HEK293 (cell line): ENCODE results near the gene APLP1.

Experiments
- EGR2 ChIP-seq: fragments of 450-650 bp; formaldehyde crosslinking; IDR thresholded peaks from 2 replicates; pipeline ENCODE4 v1.5.1; 2016; ENCODE audit warnings: low read depth, missing biosample characterization, missing genetic modification characterization
- OVOL3 ChIP-seq: fragments of 450-650 bp; formaldehyde crosslinking; IDR thresholded peaks from 2 replicates; pipeline ENCODE4 v1.5.1; 2016; ENCODE audit warnings: missing biosample characterization, missing genetic modification characterization
- PRDM1 ChIP-seq: fragments of 450-650 bp; formaldehyde crosslinking; IDR thresholded peaks from 2 replicates; pipeline ENCODE4; 2016; ENCODE audit warnings: missing biosample characterization, missing genetic modification characterization
- WT1 ChIP-seq: fragments of 450-650 bp; formaldehyde crosslinking; IDR thresholded peaks from 2 replicates; pipeline ENCODE4 v1.5.1; 2016; ENCODE audit warnings: missing biosample characterization, missing genetic modification characterization
- ZBTB1 ChIP-seq: fragments of 450-650 bp; formaldehyde crosslinking; IDR thresholded peaks from 2 replicates; pipeline ENCODE4 v1.5.1; 2016; ENCODE audit warnings: missing biosample characterization, missing genetic modification characterization
- ZBTB17 ChIP-seq: fragments of 450-650 bp; formaldehyde crosslinking; IDR thresholded peaks from 2 replicates; pipeline ENCODE4 v1.5.1; 2016; ENCODE audit warnings: missing biosample characterization, missing genetic modification characterization
- ZBTB7A ChIP-seq: fragments of 450-650 bp; formaldehyde crosslinking; IDR thresholded peaks from 2 replicates; pipeline ENCODE4 v1.5.1; 2016; ENCODE audit warnings: low read depth, missing biosample characterization, missing genetic modification characterization
- ZEB2 ChIP-seq: fragments of 450-650 bp; formaldehyde crosslinking; IDR thresholded peaks from 2 replicates; pipeline ENCODE4 v1.5.1; 2016; ENCODE audit warnings: missing biosample characterization, missing genetic modification characterization
- ZFP69B ChIP-seq: fragments of 450-650 bp; formaldehyde crosslinking; IDR thresholded peaks from 2 replicates; pipeline ENCODE4 v1.5.1; 2016; ENCODE audit warnings: missing biosample characterization, missing genetic modification characterization
- ZNF223 ChIP-seq: fragments of 450-650 bp; formaldehyde crosslinking; IDR thresholded peaks from 2 replicates; pipeline ENCODE4 v1.5.1; 2016; ENCODE audit warnings: missing biosample characterization, missing genetic modification characterization
- ZNF24 ChIP-seq: fragments of 450-650 bp; formaldehyde crosslinking; IDR thresholded peaks from 2 replicates; pipeline ENCODE4 v1.5.1; 2016; ENCODE audit warnings: missing biosample characterization, missing genetic modification characterization
- ZNF274 ChIP-seq, 2 experiments: fragments of 200-500 bp in 1 of 2; fragments of 450-650 bp in 1 of 2; sonication (Bioruptor generic) in 1 of 2; formaldehyde crosslinking in 1 of 2; IDR thresholded peaks; 2 replicates each; pipeline versions ENCODE4 v1.5.1 to v1.6.1; 2014 to 2016; ENCODE audit warnings: borderline replicate concordance in 1 of 2, inconsistent platforms in 1 of 2, low read length in 1 of 2, missing biosample characterization in 1 of 2, missing genetic modification characterization in 1 of 2
- ZNF335 ChIP-seq: fragments of 450-650 bp; formaldehyde crosslinking; conservative IDR thresholded peaks from 2 replicates; pipeline ENCODE4 v1.5.1; 2016; ENCODE audit warnings: missing biosample characterization, missing genetic modification characterization
- ZNF341 ChIP-seq: fragments of 450-650 bp; formaldehyde crosslinking; IDR thresholded peaks from 2 replicates; pipeline ENCODE4; 2016; ENCODE audit warnings: low read depth, missing biosample characterization, missing genetic modification characterization
- ZNF366 ChIP-seq: fragments of 450-650 bp; formaldehyde crosslinking; conservative IDR thresholded peaks from 2 replicates; pipeline ENCODE4 v1.5.1; 2016; ENCODE audit warnings: missing biosample characterization, missing genetic modification characterization
- ZNF544 ChIP-seq: fragments of 450-650 bp; formaldehyde crosslinking; IDR thresholded peaks from 2 replicates; pipeline ENCODE4 v1.5.0; 2017; ENCODE audit warnings: missing biosample characterization, missing genetic modification characterization
- ZNF600 ChIP-seq: fragments of 450-650 bp; formaldehyde crosslinking; IDR thresholded peaks from 2 replicates; pipeline ENCODE4 v1.5.1; 2016; ENCODE audit warnings: missing biosample characterization, missing genetic modification characterization
- ZNF660 ChIP-seq: fragments of 450-650 bp; IDR thresholded peaks from 2 replicates; pipeline ENCODE4 v1.5.1; 2018; ENCODE audit warnings: missing biosample characterization, mild to moderate bottlenecking, missing genetic modification characterization
- TF ChIP-seq, protein P1 (sequence below): fragments of 450-650 bp; formaldehyde crosslinking; IDR thresholded peaks from 2 replicates; pipeline ENCODE4 v1.5.1; 2016; ENCODE audit warnings: missing biosample characterization, missing genetic modification characterization
- TF ChIP-seq, protein P2 (sequence below): fragments of 450-650 bp; formaldehyde crosslinking; IDR thresholded peaks from 2 replicates; pipeline ENCODE4 v1.5.1; 2016; ENCODE audit warnings: missing biosample characterization, missing genetic modification characterization
- TF ChIP-seq, protein P3 (sequence below): fragments of 450-650 bp; formaldehyde crosslinking; IDR thresholded peaks from 2 replicates; pipeline ENCODE4 v1.5.1; 2016; ENCODE audit warnings: missing biosample characterization, missing genetic modification characterization, borderline replicate concordance
- TF ChIP-seq, protein P4 (sequence below): fragments of 450-650 bp; formaldehyde crosslinking; IDR thresholded peaks from 2 replicates; pipeline ENCODE4 v1.5.1; 2016; ENCODE audit warnings: missing biosample characterization, missing genetic modification characterization
- TF ChIP-seq, protein P5 (sequence below): sonication (generic); formaldehyde crosslinking; IDR thresholded peaks from 2 replicates; pipeline ENCODE4 v1.8.1; 2022; ENCODE audit warnings: mild to moderate bottlenecking, moderate library complexity, missing genetic modification reagents
- TF ChIP-seq, protein P6 (sequence below): fragments of 450-650 bp; formaldehyde crosslinking; optimal IDR thresholded peaks from 2 replicates; pipeline ENCODE3; 2016; ENCODE audit warnings: missing biosample characterization, mild to moderate bottlenecking, missing genetic modification characterization

The APLP1 gene

DNA sequence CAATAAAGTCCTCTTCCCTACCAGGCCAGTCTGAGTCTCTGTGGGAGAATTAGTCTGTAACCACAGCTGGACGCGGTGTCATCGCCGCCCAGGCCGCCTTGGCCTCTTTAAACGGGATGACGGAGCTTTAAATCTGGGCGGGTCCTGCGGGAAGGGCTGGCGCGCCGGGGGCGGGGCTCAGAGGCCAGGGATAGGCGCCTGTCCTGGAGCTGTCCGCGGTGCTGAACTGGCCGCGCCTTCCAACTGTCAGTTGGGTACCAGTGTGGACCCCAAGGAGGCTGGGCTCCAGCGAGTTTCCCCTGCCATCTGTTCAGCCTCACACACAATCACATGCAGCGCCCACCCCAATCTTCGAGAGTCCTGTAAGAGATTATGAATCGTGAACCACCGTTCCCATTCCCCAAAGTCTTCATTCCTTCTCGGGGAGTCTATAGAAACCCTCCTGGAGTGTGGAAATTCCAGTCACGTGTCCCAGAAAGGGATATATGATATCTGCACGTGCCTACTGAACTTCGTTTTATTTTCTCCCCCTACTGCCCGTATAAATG, 11.5 kb downstream of the APLP1 start (continued):
- TF ChIP-seq, protein P1, sequence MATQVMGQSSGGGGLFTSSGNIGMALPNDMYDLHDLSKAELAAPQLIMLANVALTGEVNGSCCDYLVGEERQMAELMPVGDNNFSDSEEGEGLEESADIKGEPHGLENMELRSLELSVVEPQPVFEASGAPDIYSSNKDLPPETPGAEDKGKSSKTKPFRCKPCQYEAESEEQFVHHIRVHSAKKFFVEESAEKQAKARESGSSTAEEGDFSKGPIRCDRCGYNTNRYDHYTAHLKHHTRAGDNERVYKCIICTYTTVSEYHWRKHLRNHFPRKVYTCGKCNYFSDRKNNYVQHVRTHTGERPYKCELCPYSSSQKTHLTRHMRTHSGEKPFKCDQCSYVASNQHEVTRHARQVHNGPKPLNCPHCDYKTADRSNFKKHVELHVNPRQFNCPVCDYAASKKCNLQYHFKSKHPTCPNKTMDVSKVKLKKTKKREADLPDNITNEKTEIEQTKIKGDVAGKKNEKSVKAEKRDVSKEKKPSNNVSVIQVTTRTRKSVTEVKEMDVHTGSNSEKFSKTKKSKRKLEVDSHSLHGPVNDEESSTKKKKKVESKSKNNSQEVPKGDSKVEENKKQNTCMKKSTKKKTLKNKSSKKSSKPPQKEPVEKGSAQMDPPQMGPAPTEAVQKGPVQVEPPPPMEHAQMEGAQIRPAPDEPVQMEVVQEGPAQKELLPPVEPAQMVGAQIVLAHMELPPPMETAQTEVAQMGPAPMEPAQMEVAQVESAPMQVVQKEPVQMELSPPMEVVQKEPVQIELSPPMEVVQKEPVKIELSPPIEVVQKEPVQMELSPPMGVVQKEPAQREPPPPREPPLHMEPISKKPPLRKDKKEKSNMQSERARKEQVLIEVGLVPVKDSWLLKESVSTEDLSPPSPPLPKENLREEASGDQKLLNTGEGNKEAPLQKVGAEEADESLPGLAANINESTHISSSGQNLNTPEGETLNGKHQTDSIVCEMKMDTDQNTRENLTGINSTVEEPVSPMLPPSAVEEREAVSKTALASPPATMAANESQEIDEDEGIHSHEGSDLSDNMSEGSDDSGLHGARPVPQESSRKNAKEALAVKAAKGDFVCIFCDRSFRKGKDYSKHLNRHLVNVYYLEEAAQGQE (tag by site-specific recombination), result peak; percentile 100
- TF ChIP-seq EGR2 (tag by site-specific recombination), result peak; percentile 33; the same call in 1 of the 2 replicates
- TF ChIP-seq ZNF544, result no peak
- TF ChIP-seq, protein P2, sequence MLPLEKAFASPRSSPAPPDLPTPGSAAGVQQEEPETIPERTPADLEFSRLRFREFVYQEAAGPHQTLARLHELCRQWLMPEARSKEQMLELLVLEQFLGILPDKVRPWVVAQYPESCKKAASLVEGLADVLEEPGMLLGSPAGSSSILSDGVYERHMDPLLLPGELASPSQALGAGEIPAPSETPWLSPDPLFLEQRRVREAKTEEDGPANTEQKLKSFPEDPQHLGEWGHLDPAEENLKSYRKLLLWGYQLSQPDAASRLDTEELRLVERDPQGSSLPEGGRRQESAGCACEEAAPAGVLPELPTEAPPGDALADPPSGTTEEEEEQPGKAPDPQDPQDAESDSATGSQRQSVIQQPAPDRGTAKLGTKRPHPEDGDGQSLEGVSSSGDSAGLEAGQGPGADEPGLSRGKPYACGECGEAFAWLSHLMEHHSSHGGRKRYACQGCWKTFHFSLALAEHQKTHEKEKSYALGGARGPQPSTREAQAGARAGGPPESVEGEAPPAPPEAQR (tag by site-specific recombination), result no peak
- TF ChIP-seq ZNF600, result peak; percentile 75; the same call in 1 of the 2 replicates
- peak; percentile 67 for TF ChIP-seq ZNF366 (tag by site-specific recombination)
- peak; percentile 89 for TF ChIP-seq ZBTB17 (tag by site-specific recombination)
- TF ChIP-seq ZNF274 (IDR thresholded peaks at IDR 0.05; ENCODE audit: low read length), result no peak
- no peak for TF ChIP-seq ZNF274 (tag by site-specific recombination; IDR thresholded peaks at IDR 0.05; ENCODE audit: borderline replicate concordance)
- peak; percentile 88 for TF ChIP-seq ZBTB7A (tag by site-specific recombination)
- TF ChIP-seq, protein P3, sequence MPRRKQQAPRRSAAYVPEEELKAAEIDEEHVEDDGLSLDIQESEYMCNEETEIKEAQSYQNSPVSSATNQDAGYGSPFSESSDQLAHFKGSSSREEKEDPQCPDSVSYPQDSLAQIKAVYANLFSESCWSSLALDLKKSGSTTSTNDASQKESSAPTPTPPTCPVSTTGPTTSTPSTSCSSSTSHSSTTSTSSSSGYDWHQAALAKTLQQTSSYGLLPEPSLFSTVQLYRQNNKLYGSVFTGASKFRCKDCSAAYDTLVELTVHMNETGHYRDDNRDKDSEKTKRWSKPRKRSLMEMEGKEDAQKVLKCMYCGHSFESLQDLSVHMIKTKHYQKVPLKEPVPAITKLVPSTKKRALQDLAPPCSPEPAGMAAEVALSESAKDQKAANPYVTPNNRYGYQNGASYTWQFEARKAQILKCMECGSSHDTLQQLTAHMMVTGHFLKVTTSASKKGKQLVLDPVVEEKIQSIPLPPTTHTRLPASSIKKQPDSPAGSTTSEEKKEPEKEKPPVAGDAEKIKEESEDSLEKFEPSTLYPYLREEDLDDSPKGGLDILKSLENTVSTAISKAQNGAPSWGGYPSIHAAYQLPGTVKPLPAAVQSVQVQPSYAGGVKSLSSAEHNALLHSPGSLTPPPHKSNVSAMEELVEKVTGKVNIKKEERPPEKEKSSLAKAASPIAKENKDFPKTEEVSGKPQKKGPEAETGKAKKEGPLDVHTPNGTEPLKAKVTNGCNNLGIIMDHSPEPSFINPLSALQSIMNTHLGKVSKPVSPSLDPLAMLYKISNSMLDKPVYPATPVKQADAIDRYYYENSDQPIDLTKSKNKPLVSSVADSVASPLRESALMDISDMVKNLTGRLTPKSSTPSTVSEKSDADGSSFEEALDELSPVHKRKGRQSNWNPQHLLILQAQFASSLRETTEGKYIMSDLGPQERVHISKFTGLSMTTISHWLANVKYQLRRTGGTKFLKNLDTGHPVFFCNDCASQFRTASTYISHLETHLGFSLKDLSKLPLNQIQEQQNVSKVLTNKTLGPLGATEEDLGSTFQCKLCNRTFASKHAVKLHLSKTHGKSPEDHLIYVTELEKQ (tag by site-specific recombination), result 0 out of 2 replicates have a peak, but pooled peaks have one; percentile 29
- TF ChIP-seq ZNF660 (tag by site-specific recombination), result peak; percentile 90; the same call in 1 of the 2 replicates
- TF ChIP-seq ZFP69B (tag by site-specific recombination), result peak; percentile 96
- TF ChIP-seq ZNF24 (tag by site-specific recombination), result peak; percentile 75; the same call in 1 of the 2 replicates
- peak; percentile 53 for TF ChIP-seq ZNF335 (tag by site-specific recombination)
- TF ChIP-seq ZNF341 (tag by site-specific recombination), result no peak
- TF ChIP-seq, protein P4, sequence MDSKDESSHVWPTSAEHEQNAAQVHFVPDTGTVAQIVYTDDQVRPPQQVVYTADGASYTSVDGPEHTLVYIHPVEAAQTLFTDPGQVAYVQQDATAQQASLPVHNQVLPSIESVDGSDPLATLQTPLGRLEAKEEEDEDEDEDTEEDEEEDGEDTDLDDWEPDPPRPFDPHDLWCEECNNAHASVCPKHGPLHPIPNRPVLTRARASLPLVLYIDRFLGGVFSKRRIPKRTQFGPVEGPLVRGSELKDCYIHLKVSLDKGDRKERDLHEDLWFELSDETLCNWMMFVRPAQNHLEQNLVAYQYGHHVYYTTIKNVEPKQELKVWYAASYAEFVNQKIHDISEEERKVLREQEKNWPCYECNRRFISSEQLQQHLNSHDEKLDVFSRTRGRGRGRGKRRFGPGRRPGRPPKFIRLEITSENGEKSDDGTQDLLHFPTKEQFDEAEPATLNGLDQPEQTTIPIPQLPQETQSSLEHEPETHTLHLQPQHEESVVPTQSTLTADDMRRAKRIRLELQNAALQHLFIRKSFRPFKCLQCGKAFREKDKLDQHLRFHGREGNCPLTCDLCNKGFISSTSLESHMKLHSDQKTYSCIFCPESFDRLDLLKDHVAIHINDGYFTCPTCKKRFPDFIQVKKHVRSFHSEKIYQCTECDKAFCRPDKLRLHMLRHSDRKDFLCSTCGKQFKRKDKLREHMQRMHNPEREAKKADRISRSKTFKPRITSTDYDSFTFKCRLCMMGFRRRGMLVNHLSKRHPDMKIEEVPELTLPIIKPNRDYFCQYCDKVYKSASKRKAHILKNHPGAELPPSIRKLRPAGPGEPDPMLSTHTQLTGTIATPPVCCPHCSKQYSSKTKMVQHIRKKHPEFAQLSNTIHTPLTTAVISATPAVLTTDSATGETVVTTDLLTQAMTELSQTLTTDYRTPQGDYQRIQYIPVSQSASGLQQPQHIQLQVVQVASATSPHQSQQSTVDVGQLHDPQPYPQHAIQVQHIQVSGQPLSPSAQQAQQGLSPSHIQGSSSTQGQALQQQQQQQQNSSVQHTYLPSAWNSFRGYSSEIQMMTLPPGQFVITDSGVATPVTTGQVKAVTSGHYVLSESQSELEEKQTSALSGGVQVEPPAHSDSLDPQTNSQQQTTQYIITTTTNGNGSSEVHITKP, result peak; percentile 74
- no peak for TF ChIP-seq OVOL3 (tag by site-specific recombination)
- TF ChIP-seq, protein P5, sequence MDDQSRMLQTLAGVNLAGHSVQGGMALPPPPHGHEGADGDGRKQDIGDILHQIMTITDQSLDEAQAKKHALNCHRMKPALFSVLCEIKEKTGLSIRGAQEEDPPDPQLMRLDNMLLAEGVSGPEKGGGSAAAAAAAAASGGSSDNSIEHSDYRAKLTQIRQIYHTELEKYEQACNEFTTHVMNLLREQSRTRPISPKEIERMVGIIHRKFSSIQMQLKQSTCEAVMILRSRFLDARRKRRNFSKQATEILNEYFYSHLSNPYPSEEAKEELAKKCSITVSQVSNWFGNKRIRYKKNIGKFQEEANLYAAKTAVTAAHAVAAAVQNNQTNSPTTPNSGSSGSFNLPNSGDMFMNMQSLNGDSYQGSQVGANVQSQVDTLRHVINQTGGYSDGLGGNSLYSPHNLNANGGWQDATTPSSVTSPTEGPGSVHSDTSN, result peak; percentile 81; the same call in 1 of the 2 replicates
- peak; percentile 86; the same call in 1 of the 2 replicates for TF ChIP-seq ZEB2
- TF ChIP-seq ZNF223 (tag by site-specific recombination), result no peak
- TF ChIP-seq, protein P6, sequence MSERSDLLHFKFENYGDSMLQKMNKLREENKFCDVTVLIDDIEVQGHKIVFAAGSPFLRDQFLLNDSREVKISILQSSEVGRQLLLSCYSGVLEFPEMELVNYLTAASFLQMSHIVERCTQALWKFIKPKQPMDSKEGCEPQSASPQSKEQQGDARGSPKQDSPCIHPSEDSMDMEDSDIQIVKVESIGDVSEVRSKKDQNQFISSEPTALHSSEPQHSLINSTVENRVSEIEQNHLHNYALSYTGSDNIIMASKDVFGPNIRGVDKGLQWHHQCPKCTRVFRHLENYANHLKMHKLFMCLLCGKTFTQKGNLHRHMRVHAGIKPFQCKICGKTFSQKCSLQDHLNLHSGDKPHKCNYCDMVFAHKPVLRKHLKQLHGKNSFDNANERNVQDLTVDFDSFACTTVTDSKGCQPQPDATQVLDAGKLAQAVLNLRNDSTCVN (tag by site-specific recombination), result peak; percentile 53
- 0 out of 2 replicates have a peak, but pooled peaks have one; percentile 67 for TF ChIP-seq ZBTB1
- TF ChIP-seq PRDM1 (tag by site-specific recombination), result peak; percentile 84
- peak; percentile 79; the same call in 1 of the 2 replicates for TF ChIP-seq WT1
